RPMI7951 (cell line): ENCODE data around the gene SPTLC2. TPM values are rescaled to one million over a fixed set of nuclear protein-coding genes. Genes with fewer than 3 reads are reported as not detected.

Source experiments
- DNase-seq: peaks from one replicate; pipeline ENCODE4 v3.0.0-alpha.2; 2012; ENCODE audit warnings: low read depth
- total RNA-seq: library from RNA; depleted of rRNA; stranded (reverse); fragments of >200 nt; shearing (Covaris generic); gene quantifications from 2 replicates; pipeline ENCODE4 v1.2.3, GENCODE V29; 2014

The SPTLC2 gene
- total RNA-seq, 1 experiment from 2014 or later: 12.0 TPM

DNA sequence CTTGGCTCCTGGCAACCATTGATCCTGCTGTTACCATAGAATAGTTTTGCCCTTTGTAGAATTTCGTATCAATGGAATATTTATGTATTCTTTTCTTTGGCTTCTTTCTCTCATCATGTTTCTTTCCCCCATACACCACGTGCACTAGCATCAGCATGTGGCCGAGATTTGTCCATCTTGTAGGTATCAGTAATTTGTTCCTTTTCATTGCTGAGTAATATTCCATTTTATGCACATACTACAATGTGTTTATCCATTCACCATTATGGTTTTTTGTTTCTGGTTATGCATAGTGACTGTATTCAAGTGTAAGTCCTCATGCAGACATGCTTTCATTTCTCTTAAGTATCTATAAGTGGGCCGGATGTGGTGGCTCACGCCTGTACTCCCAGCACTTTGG is 113.3 kb downstream of the SPTLC2 start:
- DNase-seq: no peak

DNA sequence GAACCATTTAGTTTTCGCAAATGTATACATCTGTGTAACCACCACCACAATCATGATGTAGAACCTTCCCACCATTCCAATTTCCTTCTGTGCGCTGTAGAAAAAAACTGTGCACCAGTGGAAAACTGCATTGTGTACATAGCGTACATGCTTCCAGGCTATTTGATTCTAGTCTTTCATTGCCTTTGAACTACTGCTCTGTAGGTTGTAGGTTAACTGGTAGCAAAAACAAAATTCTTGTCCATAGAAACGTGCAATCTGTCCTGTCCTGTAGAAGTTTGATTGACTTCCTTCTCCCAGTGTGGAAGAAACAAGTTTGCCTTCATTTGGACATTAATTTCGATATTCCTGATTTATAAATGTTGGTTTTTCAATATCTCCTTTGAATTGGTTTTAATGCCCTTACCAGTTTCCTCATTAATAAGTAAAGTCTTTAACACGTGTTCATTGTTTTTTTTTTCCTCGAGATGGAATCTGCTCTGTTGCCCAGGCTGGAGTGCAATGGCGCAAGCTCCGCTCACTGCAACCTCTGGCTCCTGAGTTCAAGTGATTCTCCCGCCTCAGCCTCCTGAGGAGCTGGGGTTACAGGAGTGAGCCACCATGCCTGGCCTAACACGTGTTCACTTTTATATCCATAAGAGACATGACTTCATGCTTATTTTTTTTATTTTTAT is 114.2 kb downstream of the SPTLC2 start:
- DNase-seq: no peak

DNA sequence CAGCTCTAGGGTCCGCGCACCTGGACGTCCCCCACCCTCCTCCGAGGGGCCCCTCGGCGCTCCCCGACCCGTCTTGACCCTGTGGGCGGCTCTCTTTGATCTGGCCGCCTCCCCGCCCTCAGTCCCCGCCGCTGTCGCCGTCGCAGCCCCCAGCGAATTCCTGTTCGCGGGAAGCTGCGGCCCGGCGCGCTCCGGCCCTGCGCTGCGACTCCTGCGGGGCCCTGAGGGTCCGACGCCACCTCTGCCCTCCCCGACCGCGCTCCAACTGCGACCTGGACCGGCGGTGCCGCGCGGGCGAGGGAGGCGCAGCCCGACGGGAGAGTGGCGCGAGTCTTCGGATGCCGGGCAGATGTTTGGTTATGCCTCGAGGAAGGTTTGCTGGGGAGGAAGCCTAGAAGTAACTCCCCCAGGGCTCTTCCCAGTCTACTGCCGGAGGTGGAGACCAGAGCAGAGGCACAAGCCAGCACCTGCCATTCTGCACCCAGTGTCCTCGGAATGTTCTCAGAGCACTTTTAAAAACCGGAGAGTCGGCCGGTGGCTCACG is 117.4 kb downstream of the SPTLC2 start:
- DNase-seq: no peak

DNA sequence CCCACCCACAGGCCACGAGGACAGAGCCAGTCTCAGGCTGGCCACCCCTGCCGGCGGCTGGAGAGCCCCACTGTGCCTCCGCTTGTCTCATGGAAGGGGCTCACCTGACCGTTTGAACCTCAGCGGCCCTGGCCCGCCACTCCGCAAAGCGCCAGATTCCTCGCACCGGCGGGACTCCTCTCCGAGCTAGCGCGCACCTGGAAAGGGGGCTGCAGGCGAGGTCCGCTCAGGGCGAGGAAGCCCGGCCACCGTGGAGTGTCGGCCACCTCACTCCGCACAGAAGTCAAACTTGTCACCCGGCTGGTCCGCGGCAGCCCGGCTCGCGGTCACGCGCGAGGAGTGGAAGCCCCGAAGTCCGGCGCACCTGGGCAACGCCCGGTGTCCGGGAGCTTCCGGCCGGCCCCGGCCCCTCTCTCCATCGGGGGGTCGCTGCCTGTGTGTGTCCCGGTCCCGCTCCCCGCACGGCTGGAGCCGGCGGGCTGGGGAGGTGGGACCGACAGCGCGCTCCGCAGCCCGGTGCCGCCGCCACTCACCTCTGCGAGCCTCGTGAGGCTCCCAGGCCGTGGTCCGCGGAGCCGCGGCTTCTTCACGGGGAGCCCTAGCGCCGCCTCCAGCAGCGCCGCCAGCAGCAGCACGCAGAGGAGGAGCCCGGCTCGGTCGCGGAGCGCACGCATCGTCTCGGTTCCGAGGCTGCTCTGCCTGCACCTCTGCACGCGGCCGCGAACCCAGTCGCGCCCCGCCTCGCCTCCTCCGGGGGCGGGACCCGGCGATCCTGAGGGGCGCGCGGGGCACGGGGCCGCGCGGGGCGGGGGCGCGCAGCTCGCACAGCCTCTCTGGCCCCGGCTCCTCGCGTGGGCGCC is 118.1 kb downstream of the SPTLC2 start, which contains the start of gene ISM2:
Gene ISM2 (minus strand): TSS at position 697 of the 860 bp plus-strand sequence. CDS start 23 bp downstream, at position 674.
- peak; percentile 25 for DNase-seq

DNA sequence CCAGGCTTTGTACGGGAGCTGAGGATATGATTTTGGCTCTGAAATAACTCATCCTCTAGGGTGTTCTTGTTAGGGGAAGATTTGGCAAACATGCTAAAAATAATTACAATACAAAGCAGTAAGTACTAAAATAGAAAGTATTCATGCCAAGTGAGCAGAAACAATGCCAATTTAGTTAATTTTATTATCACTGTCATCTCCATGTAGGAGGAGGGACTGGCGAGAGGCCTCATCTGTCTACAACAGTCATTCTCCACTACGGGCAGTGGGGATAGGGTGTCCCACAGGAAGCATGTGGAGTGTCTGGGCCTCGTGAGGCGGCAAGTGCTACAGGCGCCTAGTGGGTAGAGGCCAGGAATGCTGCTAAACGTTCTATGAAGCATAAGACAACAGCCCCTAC is 121.1 kb downstream of the SPTLC2 start:
- DNase-seq: no peak

DNA sequence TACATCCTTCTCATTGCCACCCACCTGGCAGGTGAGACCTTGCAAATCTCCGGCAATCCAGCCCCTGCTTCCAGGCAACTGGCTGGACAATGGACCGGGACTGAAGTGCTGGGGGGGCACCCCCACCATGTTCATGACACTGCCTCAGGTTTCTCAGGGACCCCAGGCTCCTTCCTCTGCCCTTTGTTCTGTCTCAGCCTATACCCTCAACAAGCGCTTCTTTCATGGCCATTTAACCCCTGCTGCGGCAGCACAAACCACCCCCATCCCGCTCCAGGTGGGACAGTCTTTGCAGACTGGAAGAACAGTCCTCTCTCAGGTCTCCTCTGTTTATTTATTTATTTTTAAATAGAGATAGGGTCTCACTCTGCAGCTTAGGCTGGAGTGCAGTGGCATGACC is 125.4 kb downstream of the SPTLC2 start:
- DNase-seq: no peak

DNA sequence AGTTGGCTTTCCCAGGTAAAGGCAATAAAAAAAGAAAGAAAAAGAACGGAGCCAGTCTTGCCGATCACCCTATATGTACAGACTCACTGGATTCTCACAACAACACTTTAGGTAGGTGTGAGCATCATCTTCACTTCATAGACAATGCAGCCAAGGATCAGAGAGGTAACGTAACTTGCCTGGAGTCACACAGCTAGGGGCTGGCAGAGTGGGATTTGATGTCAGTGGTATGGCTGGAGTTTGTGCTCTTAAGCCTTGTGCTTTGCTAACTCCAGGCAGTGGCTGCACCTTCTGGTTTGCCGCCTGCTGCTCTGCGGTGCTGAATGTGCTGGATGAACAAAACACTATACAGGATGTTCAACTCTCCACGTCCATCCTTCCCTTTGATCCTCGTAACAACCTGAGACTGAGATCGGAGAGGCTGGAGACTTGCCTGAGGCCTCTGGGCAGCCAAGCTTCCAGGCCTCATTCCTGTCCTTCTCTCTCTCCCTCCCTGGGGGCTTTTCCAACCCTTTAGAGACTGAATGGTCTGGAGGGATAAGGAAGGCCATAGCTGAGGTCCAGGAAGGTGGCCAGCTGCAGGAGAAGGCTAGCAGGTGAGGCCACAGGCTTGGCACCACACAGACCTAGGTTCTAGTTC is 126.0 kb downstream of the SPTLC2 start:
- no peak for DNase-seq

DNA sequence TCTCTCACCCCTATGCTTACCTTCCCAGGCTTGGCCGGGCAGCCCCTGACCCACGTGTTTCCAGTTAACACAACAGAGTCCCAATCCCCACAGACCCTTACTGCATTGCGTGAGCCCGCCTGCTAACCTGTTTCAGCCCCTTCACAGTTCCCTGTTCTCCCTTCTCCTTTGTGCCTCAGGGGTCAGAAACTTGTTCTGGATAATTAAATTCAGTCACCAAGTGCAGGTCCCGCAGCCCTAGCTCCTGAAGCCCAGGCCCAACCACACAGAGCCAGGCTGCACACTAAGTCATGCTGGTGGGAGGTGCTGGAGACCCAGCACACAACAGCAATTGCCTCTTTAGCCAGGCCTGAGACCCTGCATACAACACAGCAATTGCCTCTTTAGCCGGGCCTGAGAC is 127.4 kb downstream of the SPTLC2 start:
- no peak for DNase-seq

DNA sequence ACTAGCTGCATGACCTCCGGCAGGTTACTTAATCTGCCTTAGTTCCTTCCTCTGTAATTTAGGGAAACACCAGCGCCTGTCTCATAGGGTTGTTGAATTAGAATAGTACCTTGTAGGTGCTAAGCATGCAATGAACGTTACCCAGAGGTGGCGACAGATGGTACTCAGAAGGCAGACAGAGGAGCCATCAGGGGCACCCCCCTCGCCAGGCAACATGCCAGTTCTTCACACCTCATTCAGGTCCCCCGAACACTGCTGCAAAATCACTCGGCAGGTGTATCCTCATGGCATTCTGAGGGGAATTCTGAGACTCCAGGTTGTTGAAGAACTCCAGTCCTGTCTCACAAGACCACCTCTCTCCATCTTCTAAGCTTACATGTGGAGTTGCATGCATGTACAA is 127.9 kb downstream of the SPTLC2 start:
- no peak for DNase-seq

DNA sequence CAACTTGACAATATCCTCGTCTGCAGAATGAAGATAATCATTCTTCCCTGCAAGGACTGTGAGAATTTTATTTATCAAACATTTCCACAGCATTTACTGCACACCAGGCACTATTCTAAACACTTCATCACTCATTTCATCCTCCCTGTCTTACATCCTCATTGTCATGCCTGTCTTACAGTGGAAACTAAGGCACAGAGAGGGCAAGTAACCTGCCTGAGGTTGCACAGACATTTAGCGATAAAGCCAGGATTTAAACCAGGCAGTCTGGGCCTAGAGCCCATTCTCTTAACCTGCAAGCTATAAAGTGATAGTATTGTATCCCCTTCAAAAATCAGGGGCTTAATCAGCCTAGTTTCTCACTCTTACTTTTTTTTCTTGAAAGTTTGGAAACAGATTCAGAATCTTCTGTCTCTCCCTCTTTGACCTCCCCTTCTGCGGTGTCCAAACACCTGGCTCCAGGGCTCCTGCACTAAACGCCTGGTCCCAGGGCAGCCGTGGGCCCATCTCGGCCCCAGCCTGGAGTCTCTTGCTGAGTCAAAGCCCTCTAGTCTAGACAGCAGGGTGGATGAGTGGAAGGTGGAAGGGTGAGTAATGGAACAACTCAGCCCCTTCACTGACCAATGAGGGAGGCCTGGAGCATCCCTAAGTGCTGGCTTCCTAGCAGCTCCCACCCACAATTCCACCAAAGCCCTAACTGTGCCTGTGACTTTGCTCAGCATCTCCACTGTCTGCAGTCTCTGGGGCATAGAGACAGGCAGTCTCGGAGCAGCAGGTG is 130.3 kb downstream of the SPTLC2 start:
- peak; percentile 52 for DNase-seq

DNA sequence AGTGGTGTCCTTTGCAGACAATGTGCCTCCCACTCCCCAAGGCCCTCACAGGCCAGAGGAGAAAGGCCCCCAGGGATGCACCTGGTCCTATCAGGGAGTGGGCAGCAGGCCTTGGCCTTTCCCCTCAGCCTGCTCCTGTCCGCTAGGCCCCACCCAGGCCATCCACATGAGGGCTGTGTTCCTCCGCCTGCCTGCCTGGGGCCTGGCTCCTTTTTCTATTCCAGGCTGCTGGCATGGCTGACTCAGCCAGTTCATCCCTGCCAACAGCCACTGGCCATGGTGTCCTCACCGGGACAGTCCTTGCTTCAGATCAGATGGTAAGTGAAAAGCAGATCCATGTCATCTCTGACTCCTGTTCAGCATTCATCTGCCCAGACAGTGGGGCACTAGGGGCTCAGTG is 131.2 kb downstream of the SPTLC2 start:
- peak; percentile 45 for DNase-seq

DNA sequence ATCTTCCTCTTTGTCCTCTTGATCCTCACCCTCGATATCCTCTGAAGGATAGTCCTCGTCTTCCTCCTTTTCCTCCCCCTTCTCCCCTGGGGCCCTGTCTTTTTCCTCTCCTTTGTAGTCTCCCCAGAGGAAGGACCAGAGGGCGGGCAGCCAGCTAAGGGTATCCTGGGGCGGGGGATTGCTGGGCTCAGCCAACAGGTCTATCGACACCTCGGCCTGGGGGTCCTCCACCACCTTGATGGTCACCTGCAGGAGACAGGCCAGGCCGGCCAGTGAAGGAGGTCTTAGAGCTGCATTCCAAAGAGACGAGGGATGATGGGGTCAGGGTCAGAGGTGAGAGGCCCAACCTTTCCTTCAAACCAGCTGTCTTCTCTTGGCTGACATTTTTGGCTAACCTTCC is 134.0 kb downstream of the SPTLC2 start:
- DNase-seq: no peak

DNA sequence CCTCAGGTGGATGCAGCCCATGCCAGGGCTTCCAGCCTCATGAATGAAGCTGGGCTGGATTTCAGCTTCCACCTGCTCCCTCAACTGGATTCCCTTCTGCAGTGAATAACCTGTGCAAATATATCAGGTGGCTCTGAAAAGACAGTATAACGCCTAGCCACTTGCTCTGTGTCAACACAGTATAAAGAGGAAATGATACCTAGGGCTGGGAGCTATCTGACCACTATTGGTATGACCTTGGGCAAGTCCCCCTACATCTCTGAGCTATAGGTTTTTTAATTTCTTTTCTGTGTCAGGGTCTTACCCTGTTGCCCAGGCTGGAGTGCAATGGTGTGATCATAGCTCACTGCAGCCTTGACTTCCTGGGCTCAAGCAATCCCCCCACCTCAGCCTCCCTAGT is 137.6 kb downstream of the SPTLC2 start:
- DNase-seq: no peak

DNA sequence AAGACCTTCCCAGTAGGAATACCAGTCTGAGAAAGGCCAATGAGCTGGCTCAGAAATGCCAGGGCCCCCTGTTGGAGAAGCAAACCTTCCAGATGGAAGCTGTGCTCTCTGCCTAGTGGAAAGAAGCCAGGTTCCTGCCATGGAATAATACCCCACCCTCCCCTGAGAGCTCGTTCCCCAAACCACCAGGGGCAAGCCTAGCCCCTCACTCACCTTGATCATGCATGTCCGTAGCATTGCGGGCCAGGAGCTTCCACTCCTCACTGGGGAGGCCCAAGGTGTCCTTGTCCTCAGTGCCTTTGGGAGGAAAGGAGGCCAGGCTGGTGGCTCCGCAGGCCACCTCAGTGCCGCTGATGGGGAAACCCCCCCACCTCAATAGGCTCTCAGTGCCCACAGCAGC is 138.4 kb downstream of the SPTLC2 start:
- DNase-seq: no peak

DNA sequence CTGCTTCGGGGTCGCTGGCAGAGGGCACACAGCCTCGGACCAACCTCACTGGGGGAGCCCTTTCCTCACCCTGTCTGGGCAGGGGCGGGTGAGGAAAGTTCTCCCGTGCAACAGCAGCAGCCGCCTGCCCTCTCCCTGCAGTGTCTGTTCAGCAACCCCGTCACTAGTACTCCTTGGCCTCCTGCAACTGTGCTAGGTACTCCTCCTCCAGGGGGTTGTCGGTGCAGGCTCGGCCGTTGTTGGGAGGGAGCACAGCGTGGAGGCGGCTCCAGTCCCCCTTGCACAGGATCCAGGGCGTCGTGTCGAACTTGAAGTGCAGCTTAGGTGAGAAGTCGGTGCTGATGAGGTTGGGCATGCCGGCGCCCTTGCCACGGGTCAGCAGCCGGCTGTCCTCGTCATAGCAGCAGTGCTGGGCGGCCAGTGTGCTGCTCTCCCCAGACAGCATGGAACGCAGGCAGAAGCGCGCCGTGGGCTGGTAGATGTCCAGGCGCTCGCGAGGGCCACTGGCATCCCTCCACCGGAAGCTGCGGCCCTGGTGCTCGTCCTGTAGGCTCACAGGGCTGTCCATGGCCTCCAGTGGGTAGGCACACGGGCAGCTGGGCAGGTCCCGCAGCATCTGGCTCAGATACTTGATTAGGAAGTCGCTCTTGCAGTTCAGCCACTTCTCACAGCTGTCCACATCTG is 140.9 kb downstream of the SPTLC2 start:
- DNase-seq: no peak

DNA sequence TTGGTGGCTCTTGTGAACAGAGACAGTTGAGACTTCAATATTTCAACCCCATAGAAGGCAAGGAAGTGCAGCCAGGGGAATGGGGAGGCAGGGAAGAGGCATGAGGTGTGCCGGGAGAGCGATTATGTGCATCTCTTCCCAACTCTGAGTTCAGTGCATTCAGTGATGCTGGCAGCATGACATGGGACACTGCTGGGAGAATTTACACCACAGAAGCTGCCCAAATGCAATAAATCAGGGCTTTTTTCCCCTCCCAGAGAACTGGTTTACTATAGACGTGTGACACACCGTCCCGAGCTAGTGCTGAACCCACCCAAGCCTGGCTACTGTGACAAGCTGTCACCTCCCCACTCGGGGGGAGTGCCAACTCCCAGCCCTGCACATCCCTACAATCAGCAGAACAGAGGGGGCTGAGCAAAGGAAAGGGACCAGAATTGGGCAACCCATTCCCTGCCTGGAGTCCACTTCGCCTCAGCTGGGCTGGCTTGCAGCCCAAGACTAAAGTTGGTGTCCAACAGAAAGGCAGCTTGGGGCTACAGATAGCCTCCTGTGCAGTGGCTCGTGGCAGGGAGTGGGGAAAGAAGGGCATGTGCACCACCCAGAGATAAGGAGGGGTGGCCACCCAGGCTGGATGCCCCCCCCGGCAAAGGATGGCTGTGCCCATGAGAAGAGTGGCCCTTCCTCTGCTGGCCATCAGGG is 141.8 kb downstream of the SPTLC2 start:
- DNase-seq: no peak

DNA sequence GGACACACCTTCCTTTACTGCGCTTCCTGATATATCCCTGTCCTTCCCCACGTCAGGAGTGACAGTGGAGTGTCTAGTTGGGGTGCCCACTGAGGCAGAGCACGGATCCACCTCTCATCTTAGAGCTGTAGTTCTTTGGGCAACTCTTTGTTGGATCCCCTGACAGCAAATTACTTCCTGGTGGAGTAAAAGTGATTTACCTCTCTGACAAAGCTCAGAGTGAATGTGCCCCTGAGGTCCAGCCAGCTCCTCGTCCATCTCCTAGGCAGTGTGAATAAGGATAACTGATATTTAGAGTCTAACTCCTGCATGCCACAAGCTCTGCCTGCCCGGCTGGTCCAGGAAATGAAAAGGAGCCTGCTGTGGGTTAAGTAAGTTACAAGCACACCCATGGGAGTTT is 142.5 kb downstream of the SPTLC2 start:
- no peak for DNase-seq

DNA sequence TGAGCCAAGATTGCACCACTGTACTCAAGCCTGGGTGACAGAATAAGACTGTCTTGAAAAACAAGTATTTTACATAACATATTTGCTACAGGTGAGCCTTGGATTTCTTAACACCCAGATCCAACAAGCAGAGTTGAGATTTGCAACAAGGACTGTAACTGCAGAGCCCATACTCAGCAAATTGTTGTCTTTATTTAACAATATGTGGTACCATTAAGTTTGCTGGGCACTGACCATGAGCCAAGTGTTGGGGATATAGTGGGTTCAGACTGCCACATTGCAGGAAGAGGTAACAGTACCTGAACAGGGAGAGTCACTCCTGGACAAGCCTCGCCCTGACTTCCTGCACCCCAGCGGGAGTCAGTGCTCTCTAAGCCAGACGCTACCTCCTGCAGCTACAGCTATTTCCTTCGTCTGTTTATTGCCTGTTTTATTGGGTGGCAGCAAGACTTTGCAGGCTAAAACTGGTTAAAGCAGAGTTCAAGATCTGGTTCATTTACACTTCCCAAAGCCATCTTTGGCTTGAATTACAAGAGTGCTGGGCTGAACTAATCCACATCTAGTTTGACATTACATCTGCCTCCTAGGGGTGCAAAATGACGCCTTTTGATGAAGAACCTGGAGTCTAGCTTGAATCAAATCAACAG is 146.1 kb downstream of the SPTLC2 start:
- DNase-seq: no peak

DNA sequence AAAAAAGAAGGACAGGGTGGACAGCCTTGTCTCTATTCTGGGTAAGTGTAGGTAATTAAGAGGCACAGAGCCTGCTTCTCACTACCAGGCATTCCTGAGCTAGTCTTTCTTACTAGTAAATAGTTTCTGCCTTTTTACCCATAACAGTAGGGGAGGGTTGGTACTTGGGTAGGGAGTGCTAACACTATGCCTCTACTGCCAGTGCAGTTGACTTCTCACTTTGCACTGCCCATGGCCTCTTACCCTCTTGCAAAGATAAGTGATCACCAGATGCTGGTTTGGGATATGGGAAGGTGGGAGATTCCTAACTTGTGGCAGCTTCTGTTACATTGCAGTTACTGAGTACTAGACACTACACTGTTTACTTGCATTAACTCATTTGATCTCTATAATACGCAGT is 146.9 kb downstream of the SPTLC2 start:
- DNase-seq: no peak

DNA sequence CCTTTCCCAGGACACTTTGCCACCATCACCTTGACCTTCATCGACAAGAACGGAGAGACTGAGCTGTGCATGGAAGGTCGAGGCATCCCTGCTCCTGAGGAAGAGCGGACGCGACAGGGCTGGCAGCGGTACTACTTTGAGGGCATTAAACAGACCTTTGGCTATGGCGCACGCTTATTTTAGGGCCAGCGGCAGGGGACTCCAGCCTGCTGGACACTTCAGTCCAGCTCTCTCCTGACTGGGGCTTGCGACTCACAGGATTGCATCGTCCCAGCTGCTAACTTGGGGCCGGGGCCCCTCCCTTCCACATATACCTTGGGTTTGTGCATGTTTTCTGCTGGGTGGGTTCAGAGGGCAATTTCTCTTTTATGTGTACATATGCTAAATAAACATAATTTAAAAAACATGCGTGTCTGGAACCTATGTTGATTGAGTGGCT is 147.4 kb downstream of the SPTLC2 start:
- no peak for DNase-seq
